Measurements from ENCODE around the gene ZYX. TPM values are rescaled to one million over a fixed set of nuclear protein-coding genes. Genes with fewer than 3 reads are reported as not detected.

ZYX gene
- total and polyA plus RNA-seq, 9 of the 15 experiments (the other 6 are each of a cell fraction or from before 2014, with no cell fraction given) = 1.8 to 130 (median 15.7) TPM

GRCh38 chr7:143411976-143412708 is 31.0 kb downstream of the ZYX start (continued):
- TF ChIP-seq ZNF639 (CRISPR knock-in tag; conservative IDR thresholded peaks at IDR 0.05 in 1 of 2, IDR thresholded peaks at IDR 0.05 in 1 of 2) (peak in 1 of 2 experiments; percentile 52; a peak in 1 of 4 replicates), PBX2 (CRISPR knock-in tag; IDR thresholded peaks at IDR 0.05; ENCODE audit: low read depth) (no peak), PBX2 (tag; conservative IDR thresholded peaks at IDR 0.05; ENCODE audit: low read depth) (peak; percentile 33; the same call in 1 of the 2 replicates), RCOR1 (IDR thresholded peaks at IDR 0.05; ENCODE audit: borderline replicate concordance in 1 of 2, low read depth in 2 of 2, low read length in 2 of 2) (no peak), ZNF584 (CRISPR knock-in tag; IDR thresholded peaks at IDR 0.05; ENCODE audit: low read depth) (0 out of 2 replicates have a peak, but pooled peaks have one; percentile 40), ETV1 (tag; conservative IDR thresholded peaks at IDR 0.05; ENCODE audit: low read depth) (0 out of 2 replicates have a peak, but pooled peaks have one; percentile 26), KLF6 (CRISPR knock-in tag; IDR thresholded peaks at IDR 0.05; ENCODE audit: borderline replicate concordance) (peak; percentile 46; the same call in 1 of the 2 replicates)

All from K562 (cell line).